Neural cell (in vitro differentiated cells): ENCODE results near the gene MEIS1. TPM values are rescaled to one million over a fixed set of nuclear protein-coding genes. Genes with fewer than 3 reads are reported as not detected.

Source experiments
- H2AFZ ChIP-seq: fragments of 200-600, 300-800 bp; sonication (generic), shearing (Covaris generic); 2 replicates; pipeline ENCODE4 v1.6.0; 2014; ENCODE audit warnings: low read depth, mild to moderate bottlenecking, antibody characterized with exemption, low read length, moderate library complexity
- H3F3A ChIP-seq: fragments of 200-600 bp; shearing (Covaris generic); 2 replicates; pipeline ENCODE4 v1.6.1; 2016; ENCODE audit warnings: mild to moderate bottlenecking, moderate library complexity, mixed read lengths, antibody characterized with exemption, low read length; ENCODE audit not compliant: insufficient read depth, poor library complexity, severe bottlenecking
- H3K27ac ChIP-seq: fragments of 200-600, 300-800 bp; sonication (generic), shearing (Covaris generic); 2 replicates; pipeline ENCODE4 v1.5.1; 2014; ENCODE audit warnings: mild to moderate bottlenecking, low read length, moderate library complexity
- H3K27me3 ChIP-seq: fragments of 300-800, 200-600 bp; sonication (generic), shearing (Covaris generic); 2 replicates; pipeline ENCODE4 v1.6.0; 2014; ENCODE audit warnings: mild to moderate bottlenecking, low read depth, low read length, moderate library complexity; ENCODE audit not compliant: insufficient read depth
- H3K36me3 ChIP-seq: fragments of 300-800, 200-600 bp; sonication (generic), shearing (Covaris generic); 2 replicates; pipeline ENCODE4 v1.5.1; 2014; ENCODE audit warnings: mild to moderate bottlenecking, antibody characterized with exemption, low read length, moderate library complexity; ENCODE audit not compliant: insufficient read depth
- H3K4me2 ChIP-seq: fragments of 300-800, 200-600 bp; sonication (generic), shearing (Covaris generic); 2 replicates; pipeline ENCODE4 v1.6.0; 2014; ENCODE audit warnings: mild to moderate bottlenecking, low read length
- H3K4me3 ChIP-seq: fragments of 300-800, 200-600 bp; sonication (generic), shearing (Covaris generic); 2 replicates; pipeline ENCODE4 v1.5.1; 2014; ENCODE audit warnings: mild to moderate bottlenecking, low read length, moderate library complexity
- H3K79me2 ChIP-seq: fragments of 200-600 bp; shearing (Covaris generic); replicated peaks from 2 replicates; pipeline ENCODE4 v1.6.0; 2014; ENCODE audit warnings: mild to moderate bottlenecking, low read length, moderate library complexity; ENCODE audit not compliant: insufficient read depth
- H3K9ac ChIP-seq: fragments of 300-800, 200-600 bp; sonication (generic), shearing (Covaris generic); 2 replicates; pipeline ENCODE4 v1.6.1; 2016; ENCODE audit warnings: mild to moderate bottlenecking, low read length, mixed read lengths
- H3K9me2 ChIP-seq: fragments of 200-600 bp; shearing (Covaris generic); 2 replicates; pipeline ENCODE4 v1.6.1; 2016; ENCODE audit warnings: mild to moderate bottlenecking, low read length, mixed read lengths; ENCODE audit not compliant: insufficient read depth
- H3K9me3 ChIP-seq: fragments of 200-600, 300-800 bp; sonication (generic), shearing (Covaris generic); 2 replicates; pipeline ENCODE4 v1.6.1; 2016; ENCODE audit warnings: mild to moderate bottlenecking, mixed run types, low read length, moderate library complexity, mixed read lengths
- H4K20me1 ChIP-seq: fragments of 200-600 bp; shearing (Covaris generic); 2 replicates; pipeline ENCODE4 v1.6.1; 2016; ENCODE audit warnings: mild to moderate bottlenecking, mixed run types; ENCODE audit not compliant: insufficient read depth
- EP300 ChIP-seq: fragments of 450-650 bp; conservative IDR thresholded peaks from 2 replicates; pipeline ENCODE4 v1.6.1; 2014; ENCODE audit warnings: antibody characterized with exemption, mild to moderate bottlenecking, moderate library complexity; ENCODE audit not compliant: poor library complexity, severe bottlenecking
- EZH2 ChIP-seq: fragments of 200-600, 300-800 bp; shearing (Covaris generic), sonication (generic); IDR thresholded peaks from 2 replicates; pipeline ENCODE4 v1.6.1; 2014; ENCODE audit warnings: antibody characterized with exemption, low read length, borderline replicate concordance, mild to moderate bottlenecking; ENCODE audit not compliant: insufficient read depth, poor library complexity, severe bottlenecking
- MXI1 ChIP-seq: fragments of 450-650 bp; conservative IDR thresholded peaks from 2 replicates; pipeline ENCODE4 v1.6.1; 2014; ENCODE audit warnings: antibody characterized with exemption, mild to moderate bottlenecking; ENCODE audit not compliant: poor library complexity, severe bottlenecking
- POLR2AphosphoS5 ChIP-seq: IDR thresholded peaks from 2 replicates; pipeline ENCODE4 v1.6.1; 2012
- RAD21 ChIP-seq: fragments of 450-650 bp; conservative IDR thresholded peaks from 2 replicates; pipeline ENCODE4 v1.6.1; 2014; ENCODE audit warnings: antibody characterized with exemption, mild to moderate bottlenecking, moderate library complexity
- SMC3 ChIP-seq: fragments of 450-650 bp; conservative IDR thresholded peaks from 2 replicates; pipeline ENCODE4 v1.6.1; 2014; ENCODE audit warnings: antibody characterized with exemption, mild to moderate bottlenecking, moderate library complexity; ENCODE audit not compliant: poor library complexity
- TAF1 ChIP-seq: IDR thresholded peaks from 2 replicates; pipeline ENCODE4 v1.6.1; 2012; ENCODE audit warnings: low read depth
- polyA plus RNA-seq: library from polyadenylated mRNA; depleted of rRNA; stranded (reverse); fragments of >200 nt; gene quantifications from 2 replicates; pipeline ENCODE4 v1.2.3, GENCODE V29; 2014
- TF ChIP-seq, protein P1 (sequence below): IDR thresholded peaks from 2 replicates; pipeline ENCODE4 v1.6.1; 2012; ENCODE audit warnings: borderline replicate concordance
- TF ChIP-seq, protein P2 (sequence below): fragments of 450-650 bp; IDR thresholded peaks from 2 replicates; pipeline ENCODE4 v1.5.1; 2014; ENCODE audit warnings: antibody characterized with exemption, mild to moderate bottlenecking, moderate library complexity; ENCODE audit not compliant: poor library complexity, severe bottlenecking

Gene MEIS1
- polyA plus RNA-seq, 1 donor from 2014 or later = 46.5 TPM

GRCh38 chr2:66431274-66431642 is 3.7 kb upstream of the MEIS1 start:
- H3K4me3 ChIP-seq = no peak overlapping the region
- peaks cover 7% of the 10 kb centered on the region for H3F3A ChIP-seq
- H3K79me2 ChIP-seq = peaks cover 9% of the 10 kb centered on the region
- no peaks in the 10 kb centered on the region for H3K9me3 ChIP-seq
- H3K36me3 ChIP-seq = no peaks in the 10 kb centered on the region
- H3K4me2 ChIP-seq = no peak overlapping the region
- no peak overlapping the region for H3K27ac ChIP-seq
- H3K9ac ChIP-seq = no peak overlapping the region
- H3K27me3 ChIP-seq = peaks cover 30% of the 10 kb centered on the region
- H3K9me2 ChIP-seq = no peaks in the 10 kb centered on the region
- H4K20me1 ChIP-seq = no peaks in the 10 kb centered on the region
- H2AFZ ChIP-seq = no peak overlapping the region
- TF ChIP-seq, protein P1, sequence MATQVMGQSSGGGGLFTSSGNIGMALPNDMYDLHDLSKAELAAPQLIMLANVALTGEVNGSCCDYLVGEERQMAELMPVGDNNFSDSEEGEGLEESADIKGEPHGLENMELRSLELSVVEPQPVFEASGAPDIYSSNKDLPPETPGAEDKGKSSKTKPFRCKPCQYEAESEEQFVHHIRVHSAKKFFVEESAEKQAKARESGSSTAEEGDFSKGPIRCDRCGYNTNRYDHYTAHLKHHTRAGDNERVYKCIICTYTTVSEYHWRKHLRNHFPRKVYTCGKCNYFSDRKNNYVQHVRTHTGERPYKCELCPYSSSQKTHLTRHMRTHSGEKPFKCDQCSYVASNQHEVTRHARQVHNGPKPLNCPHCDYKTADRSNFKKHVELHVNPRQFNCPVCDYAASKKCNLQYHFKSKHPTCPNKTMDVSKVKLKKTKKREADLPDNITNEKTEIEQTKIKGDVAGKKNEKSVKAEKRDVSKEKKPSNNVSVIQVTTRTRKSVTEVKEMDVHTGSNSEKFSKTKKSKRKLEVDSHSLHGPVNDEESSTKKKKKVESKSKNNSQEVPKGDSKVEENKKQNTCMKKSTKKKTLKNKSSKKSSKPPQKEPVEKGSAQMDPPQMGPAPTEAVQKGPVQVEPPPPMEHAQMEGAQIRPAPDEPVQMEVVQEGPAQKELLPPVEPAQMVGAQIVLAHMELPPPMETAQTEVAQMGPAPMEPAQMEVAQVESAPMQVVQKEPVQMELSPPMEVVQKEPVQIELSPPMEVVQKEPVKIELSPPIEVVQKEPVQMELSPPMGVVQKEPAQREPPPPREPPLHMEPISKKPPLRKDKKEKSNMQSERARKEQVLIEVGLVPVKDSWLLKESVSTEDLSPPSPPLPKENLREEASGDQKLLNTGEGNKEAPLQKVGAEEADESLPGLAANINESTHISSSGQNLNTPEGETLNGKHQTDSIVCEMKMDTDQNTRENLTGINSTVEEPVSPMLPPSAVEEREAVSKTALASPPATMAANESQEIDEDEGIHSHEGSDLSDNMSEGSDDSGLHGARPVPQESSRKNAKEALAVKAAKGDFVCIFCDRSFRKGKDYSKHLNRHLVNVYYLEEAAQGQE = no peak
- no peak for TF ChIP-seq SMC3
- no peak for TF ChIP-seq RAD21
- TF ChIP-seq MXI1 = no peak
- TF ChIP-seq, protein P2, sequence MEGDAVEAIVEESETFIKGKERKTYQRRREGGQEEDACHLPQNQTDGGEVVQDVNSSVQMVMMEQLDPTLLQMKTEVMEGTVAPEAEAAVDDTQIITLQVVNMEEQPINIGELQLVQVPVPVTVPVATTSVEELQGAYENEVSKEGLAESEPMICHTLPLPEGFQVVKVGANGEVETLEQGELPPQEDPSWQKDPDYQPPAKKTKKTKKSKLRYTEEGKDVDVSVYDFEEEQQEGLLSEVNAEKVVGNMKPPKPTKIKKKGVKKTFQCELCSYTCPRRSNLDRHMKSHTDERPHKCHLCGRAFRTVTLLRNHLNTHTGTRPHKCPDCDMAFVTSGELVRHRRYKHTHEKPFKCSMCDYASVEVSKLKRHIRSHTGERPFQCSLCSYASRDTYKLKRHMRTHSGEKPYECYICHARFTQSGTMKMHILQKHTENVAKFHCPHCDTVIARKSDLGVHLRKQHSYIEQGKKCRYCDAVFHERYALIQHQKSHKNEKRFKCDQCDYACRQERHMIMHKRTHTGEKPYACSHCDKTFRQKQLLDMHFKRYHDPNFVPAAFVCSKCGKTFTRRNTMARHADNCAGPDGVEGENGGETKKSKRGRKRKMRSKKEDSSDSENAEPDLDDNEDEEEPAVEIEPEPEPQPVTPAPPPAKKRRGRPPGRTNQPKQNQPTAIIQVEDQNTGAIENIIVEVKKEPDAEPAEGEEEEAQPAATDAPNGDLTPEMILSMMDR = no peak
- TF ChIP-seq EZH2 = no peak
- no peak for TF ChIP-seq POLR2AphosphoS5
- no peak for TF ChIP-seq EP300
- TF ChIP-seq TAF1 = no peak

DNA sequence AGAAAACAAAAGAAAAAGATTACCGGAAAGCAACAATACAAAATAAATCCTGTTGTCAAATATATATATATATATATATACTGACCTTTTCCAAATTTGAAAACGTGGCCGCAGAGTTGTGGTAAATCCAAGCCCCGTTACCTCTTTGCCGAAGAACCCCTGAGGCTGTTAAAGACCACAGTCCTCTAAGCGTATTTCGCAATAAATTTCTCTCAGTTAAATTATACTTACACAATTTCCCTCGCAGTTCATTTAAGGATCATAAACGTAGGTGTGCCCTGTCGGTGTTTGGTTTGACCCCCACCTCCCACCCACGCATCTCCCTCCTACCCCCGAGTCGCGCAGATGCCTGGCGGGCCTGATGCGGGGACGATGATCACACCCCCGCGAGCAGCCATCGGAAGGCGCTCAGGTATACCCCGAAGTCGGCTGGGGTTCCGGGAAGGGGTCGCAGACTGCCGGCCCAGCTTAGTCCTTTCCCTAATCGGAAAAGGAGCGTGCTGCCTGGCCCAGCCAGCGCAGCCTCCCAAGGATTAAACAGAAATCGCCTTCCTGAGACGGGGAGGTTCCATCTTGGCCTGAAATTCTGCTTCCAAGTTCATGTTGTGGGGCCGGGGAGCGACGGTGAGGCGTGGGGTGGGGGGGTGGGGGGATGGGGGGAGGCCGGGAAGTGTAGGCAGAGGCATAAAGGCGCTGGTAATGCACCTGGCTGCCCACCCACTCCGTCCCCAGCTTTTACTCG is 2.9 kb upstream of the MEIS1 start:
- Histone ChIP-seq H3K27me3 (peaks cover 23% of the 10 kb centered on the region), H3K79me2 (peaks cover 17% of the 10 kb centered on the region), H3K9ac (no peak overlapping the region), H3K9me3 (no peaks in the 10 kb centered on the region), H3K9me2 (no peaks in the 10 kb centered on the region), H3K27ac (no peak overlapping the region), H3K36me3 (no peaks in the 10 kb centered on the region), H4K20me1 (no peaks in the 10 kb centered on the region), H3K4me3 (peak overlapping the region; percentile 86), H3K4me2 (no peak overlapping the region), H3F3A (peaks cover 7% of the 10 kb centered on the region), H2AFZ (no peak overlapping the region)
- TF ChIP-seq, protein P1 = no peak
- TF ChIP-seq EZH2 (no peak), POLR2AphosphoS5 (no peak), RAD21 (no peak), MXI1 (no peak), SMC3 (no peak), EP300 (no peak), TAF1 (no peak)
- TF ChIP-seq, protein P2 = no peak
